Measurements from ENCODE around the gene OXCT2. TPM values are rescaled to one million over a fixed set of nuclear protein-coding genes. Genes with fewer than 3 reads are reported as not detected.

The OXCT2 gene
- total RNA-seq, 5 donors from 2014 or later (not counting 1 experiment from before 2014, with no cell fraction given): 0.16 to 0.44 (median 0.28) TPM

DNA sequence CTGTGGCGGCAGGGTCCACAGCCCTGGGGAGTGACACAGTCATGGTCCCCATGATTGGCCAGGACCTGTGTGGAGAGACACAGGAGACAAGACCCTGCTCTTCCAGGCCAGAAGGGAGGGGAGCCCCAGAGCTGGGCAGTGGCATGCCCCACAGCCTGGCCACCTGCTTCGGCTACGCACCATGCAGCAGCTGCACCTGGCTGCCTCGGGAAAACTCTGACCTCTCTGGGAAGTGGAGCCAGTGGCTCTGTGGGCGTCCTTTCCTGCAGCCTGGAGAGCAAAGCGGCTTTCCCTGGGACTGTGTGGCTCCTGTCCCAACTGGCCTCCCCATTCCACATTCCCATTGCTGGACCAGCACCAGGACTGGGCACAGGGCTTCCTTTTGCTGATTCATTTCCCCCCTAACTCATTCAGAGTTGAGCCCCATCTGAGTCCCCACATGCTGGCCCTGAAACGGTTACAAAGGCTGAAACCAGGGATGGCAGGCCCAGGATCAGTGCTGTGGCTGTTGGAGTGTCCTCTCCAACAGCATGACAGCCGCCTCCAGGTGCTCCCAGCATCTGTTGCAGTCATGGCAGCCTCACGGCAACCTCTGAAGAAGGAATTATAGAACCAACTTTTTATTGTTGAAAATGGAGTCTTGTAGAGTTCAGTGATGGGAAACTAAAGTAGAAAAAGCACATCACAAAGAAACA is 15.0 kb downstream of the OXCT2 start:
- Mint-ChIP-seq H3K9me3 (no peaks in the 10 kb centered on the region), H3K4me3 (no peak overlapping the region), H3K36me3 (peaks cover 58% of the 10 kb centered on the region), H3K4me1 (peaks cover 0 to 5% (median 0%) of the 10 kb centered on the region in 3 donors), H3K27ac (no peak overlapping the region), H3K27me3 (no peaks in the 10 kb centered on the region)
- POLR2A ChIA-PET: no interaction called here
- WGBS (ENCODE audit: insufficient coverage): 87% methylated on average over 8 of the region's 9 CpGs
- Histone ChIP-seq H3K4me3 (ENCODE audit: control insufficient read depth in 1 of 2, extremely low read depth in 1 of 2, low read length in 1 of 2) (no peak overlapping the region), H3K36me3 (ENCODE audit: control insufficient read depth in 2 of 2, extremely low read depth in 1 of 2, insufficient read depth in 1 of 2, low read length in 1 of 2) (peaks cover 20 to 81% of the 10 kb centered on the region in 2 donors), H3K9me3 (no peaks in the 10 kb centered on the region), H3K27me3 (replicated peaks in 1 of 2; ENCODE audit: control insufficient read depth in 2 of 2, extremely low read depth in 1 of 2, insufficient read depth in 2 of 2, low read length in 1 of 2) (no peaks in the 10 kb centered on the region), H3K27ac (ENCODE audit: low read length) (no peak overlapping the region), H3K4me1 (ENCODE audit: control insufficient read depth in 1 of 2, extremely low read depth in 1 of 2, insufficient read depth in 2 of 2, low read length in 2 of 2) (no peaks in the 10 kb centered on the region)
- ATAC-seq (replicated peaks in 1 of 4) (no peak), DNase-seq (no peak)
- CTCF ChIA-PET: no interaction called here

- Histone ChIP-seq H3K4me1 (ENCODE audit: control insufficient read depth in 1 of 2, extremely low read depth in 1 of 2, insufficient read depth in 2 of 2, low read length in 2 of 2) (no peaks in the 10 kb centered on the region), H3K27ac (ENCODE audit: low read length) (no peak overlapping the region), H3K4me3 (ENCODE audit: control insufficient read depth in 1 of 2, extremely low read depth in 1 of 2, low read length in 1 of 2) (no peak overlapping the region), H3K36me3 (ENCODE audit: control insufficient read depth in 2 of 2, extremely low read depth in 1 of 2, insufficient read depth in 1 of 2, low read length in 1 of 2) (peaks cover 18 to 88% of the 10 kb centered on the region in 2 donors), H3K9me3 (no peaks in the 10 kb centered on the region), H3K27me3 (replicated peaks in 1 of 2; ENCODE audit: control insufficient read depth in 2 of 2, extremely low read depth in 1 of 2, insufficient read depth in 2 of 2, low read length in 1 of 2) (no peaks in the 10 kb centered on the region)
- CTCF ChIA-PET: no interaction called here
- H3K4me3 Mint-ChIP-seq: no peak overlapping the region
- H3K27me3 Mint-ChIP-seq: no peaks in the 10 kb centered on the region
- H3K9me3 Mint-ChIP-seq: no peaks in the 10 kb centered on the region
- WGBS (ENCODE audit: insufficient coverage): 100% methylated on average over 2 of the region's 2 CpGs
- H3K4me1 Mint-ChIP-seq: peaks cover 0 to 5% (median 0%) of the 10 kb centered on the region in 3 donors
- no peak overlapping the region for H3K27ac Mint-ChIP-seq
- DNase-seq: no peak
- H3K36me3 Mint-ChIP-seq: peaks cover 64% of the 10 kb centered on the region
- POLR2A ChIA-PET: interaction anchor here in 1 of 2 donors (0.5 kb wide), 1 partner anchor 916 kb away, joined by 3 read pairs; no protein-coding TSS in a partner anchor
- no peak for ATAC-seq (replicated peaks in 1 of 4)
Observed at GRCh38 chr1:39754906-39755504, 16.1 kb downstream of the OXCT2 start.

DNA sequence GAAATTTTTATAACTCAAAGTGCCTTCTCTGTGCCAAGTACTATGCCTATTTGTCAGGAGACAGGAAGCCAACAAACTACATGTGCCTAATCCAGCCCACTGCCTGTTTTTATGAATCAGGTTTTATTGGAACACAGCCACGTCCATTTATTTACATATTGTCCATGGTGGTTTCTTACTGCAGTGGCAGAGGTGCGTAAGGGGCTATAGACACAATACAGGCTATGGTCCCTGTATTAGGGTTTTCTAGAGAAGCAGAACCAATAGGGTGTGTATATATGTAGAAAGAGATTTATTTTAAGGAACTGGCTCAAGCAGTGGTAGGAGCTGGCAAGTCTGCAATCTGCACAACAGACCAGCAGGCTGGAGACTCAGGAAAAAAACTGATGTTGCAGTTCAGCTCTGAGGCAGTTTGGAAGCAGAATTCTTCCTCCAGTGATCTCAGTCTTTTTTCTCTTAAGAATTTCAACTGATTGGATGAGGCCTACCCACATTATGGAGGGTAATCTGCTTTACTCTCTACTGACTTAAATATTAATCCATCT is 17.1 kb downstream of the OXCT2 start:
- POLR2A ChIA-PET: interaction anchor here in 1 of 2 donors (0.5 kb wide), 1 partner anchor 915 kb away, joined by 3 read pairs; no protein-coding TSS in a partner anchor
- no peaks in the 10 kb centered on the region for H3K27me3 Mint-ChIP-seq

DNA sequence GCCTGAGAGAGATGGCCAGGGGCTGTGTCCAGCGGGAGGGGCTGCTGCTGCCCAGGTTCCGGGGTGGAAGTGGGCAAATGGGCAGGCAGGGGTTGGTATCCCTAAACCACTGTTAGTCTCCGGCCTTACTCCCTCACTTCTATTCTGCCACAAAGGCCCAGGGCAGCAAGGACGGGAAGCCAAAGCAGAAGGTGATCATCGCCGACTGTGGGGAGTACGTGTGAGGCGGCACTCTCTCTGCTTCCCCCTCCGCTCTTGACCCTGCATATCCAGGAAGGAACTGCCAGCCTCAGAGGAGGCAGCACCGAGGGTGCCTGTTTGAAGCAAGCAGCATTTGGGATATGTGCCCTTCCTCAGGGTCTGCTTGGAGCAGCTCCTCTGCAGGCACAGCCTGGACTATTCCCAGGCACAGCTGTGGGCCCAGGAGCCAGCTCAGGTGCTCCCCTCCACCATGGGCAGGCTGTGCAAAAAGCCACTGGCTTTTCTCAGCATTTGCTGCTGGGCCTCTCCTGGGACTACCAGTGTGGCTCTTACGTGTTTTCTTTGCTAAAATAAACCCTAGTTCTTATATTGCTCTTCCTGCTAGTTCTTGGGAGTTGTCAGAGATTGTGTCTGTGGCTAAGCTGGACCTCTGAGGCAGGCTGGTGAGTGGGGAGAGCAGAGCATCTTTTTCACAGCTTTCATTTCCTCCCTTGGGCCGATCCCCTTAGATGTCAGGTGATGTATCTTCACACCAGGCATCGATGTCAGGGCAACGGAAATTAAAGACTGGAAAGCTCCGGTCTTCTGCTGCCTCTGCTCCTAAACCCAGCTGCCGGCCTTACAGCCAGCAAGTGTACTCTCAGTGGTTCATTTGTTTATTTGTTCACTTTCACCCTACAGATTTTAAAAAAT is 17.8 kb downstream of the OXCT2 start:
- POLR2A ChIA-PET: no interaction called here
- Histone ChIP-seq H3K27ac (ENCODE audit: low read length) (no peak overlapping the region), H3K9me3 (no peaks in the 10 kb centered on the region), H3K36me3 (ENCODE audit: control insufficient read depth in 2 of 2, extremely low read depth in 1 of 2, insufficient read depth in 1 of 2, low read length in 1 of 2) (peaks cover 18 to 90% of the 10 kb centered on the region in 2 donors), H3K4me3 (ENCODE audit: control insufficient read depth in 1 of 2, extremely low read depth in 1 of 2, low read length in 1 of 2) (no peak overlapping the region), H3K4me1 (ENCODE audit: control insufficient read depth in 1 of 2, extremely low read depth in 1 of 2, insufficient read depth in 2 of 2, low read length in 2 of 2) (no peaks in the 10 kb centered on the region), H3K27me3 (replicated peaks in 1 of 2; ENCODE audit: control insufficient read depth in 2 of 2, extremely low read depth in 1 of 2, insufficient read depth in 2 of 2, low read length in 1 of 2) (no peaks in the 10 kb centered on the region)
- Mint-ChIP-seq H3K36me3 (peaks cover 63% of the 10 kb centered on the region), H3K4me1 (peaks cover 0 to 5% (median 0%) of the 10 kb centered on the region in 3 donors), H3K27ac (no peak overlapping the region), H3K4me3 (no peak overlapping the region), H3K9me3 (no peaks in the 10 kb centered on the region), H3K27me3 (no peaks in the 10 kb centered on the region)
- DNase-seq (no peak), ATAC-seq (replicated peaks in 1 of 4) (no peak)
- CTCF ChIA-PET: interaction anchor here in 1 of 2 donors (0.7 kb wide), 1 partner anchor 652 kb away, joined by 3 read pairs; no protein-coding TSS in a partner anchor
- WGBS (ENCODE audit: insufficient coverage): 96% methylated on average over 12 of the region's 16 CpGs

More for the DNA sequence above, 17.1 kb downstream of the OXCT2 start:
- CTCF ChIA-PET: interaction anchor here in 1 of 2 donors (0.7 kb wide), 1 partner anchor 651 kb away, joined by 3 read pairs; no protein-coding TSS in a partner anchor
- no peak for ATAC-seq (replicated peaks in 1 of 4)
- peaks cover 17 to 88% of the 10 kb centered on the region in 2 donors for H3K36me3 ChIP-seq (ENCODE audit: control insufficient read depth in 2 of 2, extremely low read depth in 1 of 2, insufficient read depth in 1 of 2, low read length in 1 of 2)
- WGBS (ENCODE audit: insufficient coverage): 100% methylated on average over 1 of the region's 2 CpGs
- Mint-ChIP-seq H3K9me3 (no peaks in the 10 kb centered on the region), H3K27ac (no peak overlapping the region), H3K4me1 (peaks cover 0 to 5% (median 0%) of the 10 kb centered on the region in 3 donors), H3K4me3 (no peak overlapping the region), H3K36me3 (peaks cover 63% of the 10 kb centered on the region)
- no peak for DNase-seq
- no peak overlapping the region for H3K4me3 ChIP-seq (ENCODE audit: control insufficient read depth in 1 of 2, extremely low read depth in 1 of 2, low read length in 1 of 2)
- H3K27ac ChIP-seq (ENCODE audit: low read length): no peak overlapping the region
- no peaks in the 10 kb centered on the region for H3K9me3 ChIP-seq
- H3K27me3 ChIP-seq (replicated peaks in 1 of 2; ENCODE audit: control insufficient read depth in 2 of 2, extremely low read depth in 1 of 2, insufficient read depth in 2 of 2, low read length in 1 of 2): no peaks in the 10 kb centered on the region
- no peaks in the 10 kb centered on the region for H3K4me1 ChIP-seq (ENCODE audit: control insufficient read depth in 1 of 2, extremely low read depth in 1 of 2, insufficient read depth in 2 of 2, low read length in 2 of 2)

- Mint-ChIP-seq H3K36me3 (peaks cover 59% of the 10 kb centered on the region), H3K27ac (no peak overlapping the region), H3K4me3 (no peak overlapping the region), H3K9me3 (no peaks in the 10 kb centered on the region), H3K27me3 (no peaks in the 10 kb centered on the region), H3K4me1 (peaks cover 0 to 5% (median 0%) of the 10 kb centered on the region in 3 donors)
- DNase-seq (no peak), ATAC-seq (replicated peaks in 1 of 4) (no peak)
- 95% methylated on average over 4 of the region's 6 CpGs for WGBS (ENCODE audit: insufficient coverage)
- Histone ChIP-seq H3K36me3 (ENCODE audit: control insufficient read depth in 2 of 2, extremely low read depth in 1 of 2, insufficient read depth in 1 of 2, low read length in 1 of 2) (peaks cover 22 to 92% of the 10 kb centered on the region in 2 donors), H3K4me1 (ENCODE audit: control insufficient read depth in 1 of 2, extremely low read depth in 1 of 2, insufficient read depth in 2 of 2, low read length in 2 of 2) (no peaks in the 10 kb centered on the region), H3K9me3 (no peaks in the 10 kb centered on the region), H3K27ac (ENCODE audit: low read length) (no peak overlapping the region), H3K27me3 (replicated peaks in 1 of 2; ENCODE audit: control insufficient read depth in 2 of 2, extremely low read depth in 1 of 2, insufficient read depth in 2 of 2, low read length in 1 of 2) (no peaks in the 10 kb centered on the region), H3K4me3 (ENCODE audit: control insufficient read depth in 1 of 2, extremely low read depth in 1 of 2, low read length in 1 of 2) (no peak overlapping the region)
- ChIA-PET CTCF (no interaction called here), POLR2A (no interaction called here)
Observed at GRCh38 chr1:39752703-39753102, 18.4 kb downstream of the OXCT2 start.

DNA sequence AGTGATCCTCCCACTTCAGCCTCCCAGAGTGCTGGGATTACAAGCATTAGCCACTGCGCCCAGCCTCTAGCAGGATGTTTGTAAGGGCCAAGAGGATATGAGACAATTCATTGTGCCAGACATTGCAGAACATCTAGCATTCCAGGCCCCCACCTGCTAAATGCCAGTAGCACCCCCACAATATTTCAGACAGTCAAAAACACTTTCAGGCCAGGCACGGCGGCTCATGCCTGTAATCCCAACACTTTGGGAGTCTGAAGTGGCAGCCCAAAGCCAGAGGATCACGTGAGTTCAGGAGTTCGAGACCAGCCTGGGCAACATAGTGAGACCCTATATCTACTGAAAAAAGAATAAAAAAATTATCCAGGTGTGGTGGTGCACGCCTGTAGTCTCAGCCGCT is 19.6 kb downstream of the OXCT2 start:
- no peaks in the 10 kb centered on the region for H3K4me1 ChIP-seq (ENCODE audit: control insufficient read depth in 1 of 2, extremely low read depth in 1 of 2, insufficient read depth in 2 of 2, low read length in 2 of 2)
- Mint-ChIP-seq H3K36me3 (peaks cover 57% of the 10 kb centered on the region), H3K4me1 (peaks cover 0 to 5% (median 3%) of the 10 kb centered on the region in 3 donors), H3K27ac (no peak overlapping the region), H3K4me3 (no peak overlapping the region), H3K27me3 (no peaks in the 10 kb centered on the region), H3K9me3 (no peaks in the 10 kb centered on the region)
- ATAC-seq (replicated peaks in 1 of 4): no peak
- ChIA-PET CTCF (no interaction called here), POLR2A (no interaction called here)
- H3K4me3 ChIP-seq (ENCODE audit: control insufficient read depth in 1 of 2, extremely low read depth in 1 of 2, low read length in 1 of 2): no peak overlapping the region
- no peaks in the 10 kb centered on the region for H3K27me3 ChIP-seq (replicated peaks in 1 of 2; ENCODE audit: control insufficient read depth in 2 of 2, extremely low read depth in 1 of 2, insufficient read depth in 2 of 2, low read length in 1 of 2)
- no peak for DNase-seq
- H3K27ac ChIP-seq (ENCODE audit: low read length): no peak overlapping the region
- no peaks in the 10 kb centered on the region for H3K9me3 ChIP-seq
- WGBS (ENCODE audit: insufficient coverage): 100% methylated on average over 1 of the region's 7 CpGs
- peaks cover 21 to 91% of the 10 kb centered on the region in 2 donors for H3K36me3 ChIP-seq (ENCODE audit: control insufficient read depth in 2 of 2, extremely low read depth in 1 of 2, insufficient read depth in 1 of 2, low read length in 1 of 2)
